Measurements from ENCODE around the gene PPIH.
"Not testable (repeated sequence)": the region's sequence is repeated elsewhere in the genome, so short reads cannot be mapped to it uniquely, and the experiment has no call there.

Gene PPIH

DNA sequence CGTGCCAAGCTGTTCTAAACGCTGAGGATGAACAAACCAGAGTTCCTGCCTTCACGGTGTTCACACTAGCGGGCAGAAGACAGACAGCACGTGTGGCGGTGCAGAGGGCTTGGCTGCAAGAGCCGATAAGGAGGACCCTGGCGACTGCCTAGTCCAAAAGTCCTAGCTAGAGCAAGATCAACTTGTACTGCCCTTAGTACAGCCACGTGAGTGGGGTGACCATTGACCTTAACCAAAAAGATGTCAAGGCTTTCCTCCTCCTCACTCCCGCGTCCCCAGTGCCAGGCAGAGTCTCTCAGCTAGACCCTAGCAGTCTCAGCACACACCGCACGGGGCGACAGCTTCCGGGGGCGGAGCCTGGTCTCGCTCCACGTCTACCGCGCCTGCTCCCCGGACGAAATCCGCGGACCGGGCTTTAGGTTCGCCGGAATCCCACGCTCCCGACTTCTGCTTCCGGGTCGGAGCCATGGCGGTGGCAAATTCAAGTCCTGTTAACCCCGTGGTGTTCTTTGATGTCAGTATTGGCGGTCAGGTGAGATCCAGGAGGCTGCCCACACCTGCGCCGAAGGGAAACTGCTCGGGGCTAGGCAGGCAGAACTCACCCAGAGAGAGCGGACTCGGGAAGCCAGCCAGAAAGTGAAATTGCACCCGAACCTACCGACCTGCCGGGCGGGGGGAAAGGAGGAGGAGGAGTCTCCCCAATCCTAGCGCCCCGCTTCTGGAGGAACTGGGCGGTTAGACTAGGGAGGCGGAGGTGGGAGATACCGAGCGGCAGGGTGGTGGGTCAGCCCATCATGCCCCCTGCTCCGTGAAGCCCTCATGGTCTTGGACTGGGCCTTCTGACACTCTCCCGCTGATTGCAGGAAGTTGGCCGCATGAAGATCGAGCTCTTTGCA, at the start of gene PPIH:
Gene PPIH (plus strand): TSS at position 443 of the 896 bp plus-strand sequence. CDS start 24 bp downstream, at position 467.
- Mint-ChIP-seq H3K27me3 (ENCODE audit: low read depth) (peaks cover 5% of the 10 kb centered on the region), H3K36me3 (ENCODE audit: low read depth) (peaks cover 18% of the 10 kb centered on the region), H3K4me1 (ENCODE audit: low read depth) (peaks cover 35% of the 10 kb centered on the region), H3K27ac (peak within 1 kb of the TSS; percentile 89), H3K4me3 (peak within 1 kb of the TSS; percentile 98), H3K9me3 (no peaks in the 10 kb centered on the region)

DNA sequence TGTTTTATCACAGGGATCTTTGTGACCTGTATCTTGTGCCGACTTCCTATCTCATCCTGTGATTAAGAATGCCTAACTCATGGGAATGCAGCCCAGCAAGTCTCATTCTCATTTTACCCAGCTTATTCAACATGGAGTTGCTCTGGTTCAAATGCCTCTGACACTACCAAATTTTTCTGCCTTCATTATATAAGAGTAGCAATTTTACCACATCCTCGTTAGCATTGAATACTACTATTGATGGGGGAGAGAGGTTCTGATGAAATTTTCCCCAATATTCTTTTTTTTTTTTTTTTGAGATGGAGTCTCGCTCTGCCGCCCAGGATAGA, 44.5 kb upstream of the PPIH start:
- Mint-ChIP-seq H3K9me3 (no peaks in the 10 kb centered on the region), H3K36me3 (ENCODE audit: low read depth) (no peaks in the 10 kb centered on the region)

DNA sequence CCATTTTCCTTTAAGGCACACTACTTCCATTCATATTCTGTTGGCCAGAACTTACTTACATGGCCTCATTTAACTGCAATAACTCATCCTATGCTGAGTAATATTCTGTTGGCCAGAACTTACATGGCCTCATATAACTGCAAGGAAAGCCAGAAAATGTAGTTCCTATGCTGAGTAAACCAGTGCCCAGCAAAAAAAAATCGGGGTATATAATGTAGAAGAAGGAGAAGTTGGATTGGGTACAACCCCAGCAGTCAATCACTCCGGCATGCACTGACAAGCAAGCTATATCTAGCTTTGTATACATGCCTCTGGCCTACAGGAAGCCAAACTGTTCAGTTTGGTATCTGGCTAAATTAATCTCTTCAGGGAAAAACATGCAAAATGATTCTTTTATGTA, 39.4 kb upstream of the PPIH start:
- Mint-ChIP-seq H3K4me1 (ENCODE audit: low read depth) (no peaks in the 10 kb centered on the region), H3K4me3 (no peak overlapping the region), H3K27ac (no peak overlapping the region)

More for the DNA sequence above, 44.5 kb upstream of the PPIH start:
- Mint-ChIP-seq H3K27me3 (ENCODE audit: low read depth) (peaks cover 6% of the 10 kb centered on the region), H3K27ac (no peak overlapping the region), H3K4me1 (ENCODE audit: low read depth) (no peaks in the 10 kb centered on the region), H3K4me3 (no peak overlapping the region)

DNA sequence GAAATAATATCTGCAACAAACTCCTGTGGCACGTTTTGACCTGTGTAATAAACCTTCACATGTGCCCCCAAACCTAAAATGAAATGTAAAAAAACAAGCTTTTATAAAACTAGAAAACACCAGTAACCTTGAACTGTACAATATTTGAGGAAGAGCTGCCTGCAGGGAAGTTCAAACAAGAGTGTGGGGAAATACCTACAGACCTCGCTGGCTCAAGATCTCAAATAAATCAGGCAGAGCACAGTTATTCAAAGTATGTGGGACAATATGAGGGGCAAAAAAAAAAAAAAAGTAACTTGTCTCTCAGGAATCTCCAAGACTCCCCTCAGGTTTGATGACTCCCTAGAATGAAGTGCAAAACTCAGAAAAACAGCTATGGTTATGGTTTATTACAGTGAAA, 37.9 kb upstream of the PPIH start:
- Mint-ChIP-seq H3K4me1 (ENCODE audit: low read depth) (no peaks in the 10 kb centered on the region), H3K9me3 (no peaks in the 10 kb centered on the region), H3K4me3 (no peak overlapping the region), H3K36me3 (ENCODE audit: low read depth) (no peaks in the 10 kb centered on the region), H3K27ac (no peak overlapping the region), H3K27me3 (ENCODE audit: low read depth) (peaks cover 24% of the 10 kb centered on the region)

More for the DNA sequence above, 39.4 kb upstream of the PPIH start:
- Mint-ChIP-seq H3K27me3 (ENCODE audit: low read depth) (peaks cover 11% of the 10 kb centered on the region), H3K9me3 (no peaks in the 10 kb centered on the region), H3K36me3 (ENCODE audit: low read depth) (no peaks in the 10 kb centered on the region)

DNA sequence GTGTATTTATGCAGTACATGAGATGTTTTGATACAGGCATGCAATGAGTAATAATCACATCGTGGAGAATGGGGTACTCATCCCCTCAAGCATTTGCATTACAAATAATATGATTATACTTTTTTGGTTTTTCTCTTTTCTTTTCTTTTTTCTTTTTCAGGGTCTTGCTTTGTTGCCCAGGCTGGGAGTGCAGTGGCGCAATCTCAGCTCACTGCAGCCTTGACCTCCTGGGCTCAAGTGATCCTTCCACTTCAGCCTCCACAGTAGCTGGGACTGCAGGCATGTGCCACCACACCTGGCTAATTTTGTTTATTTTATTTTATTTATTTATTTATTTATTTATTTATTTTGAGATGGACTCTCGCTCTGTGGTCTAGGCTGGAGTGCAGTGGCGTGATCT, 37.0 kb upstream of the PPIH start:
- H3K27ac Mint-ChIP-seq; H3K4me3 Mint-ChIP-seq; H3K36me3 Mint-ChIP-seq (ENCODE audit: low read depth); H3K9me3 Mint-ChIP-seq; H3K4me1 Mint-ChIP-seq (ENCODE audit: low read depth): not testable (repeated sequence)
- H3K27me3 Mint-ChIP-seq (ENCODE audit: low read depth), result peaks cover 29% of the 10 kb centered on the region

DNA sequence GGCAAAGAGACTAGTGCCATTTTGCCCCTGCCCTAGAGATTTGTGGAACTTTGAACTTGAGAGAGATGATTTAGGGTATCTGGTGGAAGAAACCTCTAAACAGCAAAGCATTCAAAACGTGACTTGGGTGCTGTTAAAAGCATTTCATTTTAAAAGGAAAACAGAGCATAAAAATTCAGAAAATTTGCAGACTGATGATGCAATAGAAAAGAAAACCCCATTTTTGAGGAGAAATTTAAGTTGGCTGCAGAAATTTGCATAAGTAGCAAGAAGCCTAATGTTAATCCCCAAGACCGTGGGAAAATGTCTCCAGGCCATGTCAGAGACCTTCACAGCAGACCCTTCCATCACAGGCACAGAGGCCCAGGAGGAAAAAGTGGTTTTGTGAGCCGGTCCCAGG, 31.0 kb upstream of the PPIH start:
- H3K36me3 Mint-ChIP-seq (ENCODE audit: low read depth), result not testable (repeated sequence)

DNA sequence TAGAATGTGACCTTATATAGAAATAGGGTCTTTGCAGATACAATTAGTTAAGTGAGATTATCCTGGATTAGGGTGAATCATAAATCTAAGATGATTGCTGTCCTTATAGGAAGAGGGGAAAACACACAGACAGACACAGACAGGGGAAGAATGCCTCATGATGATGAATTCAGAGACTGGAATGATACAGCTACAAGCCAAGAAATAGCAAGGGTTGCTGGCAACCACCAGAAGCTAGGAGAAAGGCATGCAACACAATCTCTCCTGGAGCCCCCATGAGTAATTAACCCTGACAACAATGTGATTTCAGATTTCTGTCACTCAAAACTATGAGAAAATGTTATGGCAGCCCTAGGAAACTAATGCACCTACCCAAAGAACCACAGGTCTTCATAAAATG, 19.1 kb upstream of the PPIH start:
- H3K9me3 Mint-ChIP-seq, result no peaks in the 10 kb centered on the region
- H3K27ac Mint-ChIP-seq, result no peak overlapping the region
- H3K36me3 Mint-ChIP-seq (ENCODE audit: low read depth), result no peaks in the 10 kb centered on the region
- H3K4me1 Mint-ChIP-seq (ENCODE audit: low read depth), result no peaks in the 10 kb centered on the region
- no peak overlapping the region for H3K4me3 Mint-ChIP-seq
- H3K27me3 Mint-ChIP-seq (ENCODE audit: low read depth), result peaks cover 8% of the 10 kb centered on the region

More for the DNA sequence above, 31.0 kb upstream of the PPIH start:
- not testable (repeated sequence) for H3K4me1 Mint-ChIP-seq (ENCODE audit: low read depth); H3K27ac Mint-ChIP-seq; H3K9me3 Mint-ChIP-seq; H3K4me3 Mint-ChIP-seq
- H3K27me3 Mint-ChIP-seq (ENCODE audit: low read depth), result peaks cover 27% of the 10 kb centered on the region

DNA sequence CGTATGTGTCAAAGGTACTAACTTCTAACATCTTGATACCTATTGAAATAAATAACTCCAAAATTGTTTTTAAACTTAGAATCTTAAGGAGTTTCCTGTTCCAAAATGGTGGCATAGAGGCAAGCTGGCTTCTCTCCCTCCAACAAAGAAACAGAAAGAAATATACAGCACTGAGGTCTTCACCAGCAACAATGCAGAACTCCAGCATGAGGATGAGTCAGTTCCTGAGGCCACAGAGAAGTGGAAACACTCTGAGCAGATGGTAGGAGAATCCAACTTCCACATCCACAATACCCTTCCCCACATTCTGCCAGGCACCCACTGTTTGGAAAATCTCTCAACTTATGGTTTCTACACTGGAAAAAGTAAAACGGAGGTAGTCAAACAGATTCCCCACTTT, 12.2 kb upstream of the PPIH start:
- peaks cover 7% of the 10 kb centered on the region for H3K9me3 Mint-ChIP-seq
- H3K27me3 Mint-ChIP-seq (ENCODE audit: low read depth), result peaks cover 19% of the 10 kb centered on the region
- no peak overlapping the region for H3K27ac Mint-ChIP-seq
- no peak overlapping the region for H3K4me3 Mint-ChIP-seq
- H3K4me1 Mint-ChIP-seq (ENCODE audit: low read depth), result no peaks in the 10 kb centered on the region
- H3K36me3 Mint-ChIP-seq (ENCODE audit: low read depth), result peaks cover 1% of the 10 kb centered on the region

DNA sequence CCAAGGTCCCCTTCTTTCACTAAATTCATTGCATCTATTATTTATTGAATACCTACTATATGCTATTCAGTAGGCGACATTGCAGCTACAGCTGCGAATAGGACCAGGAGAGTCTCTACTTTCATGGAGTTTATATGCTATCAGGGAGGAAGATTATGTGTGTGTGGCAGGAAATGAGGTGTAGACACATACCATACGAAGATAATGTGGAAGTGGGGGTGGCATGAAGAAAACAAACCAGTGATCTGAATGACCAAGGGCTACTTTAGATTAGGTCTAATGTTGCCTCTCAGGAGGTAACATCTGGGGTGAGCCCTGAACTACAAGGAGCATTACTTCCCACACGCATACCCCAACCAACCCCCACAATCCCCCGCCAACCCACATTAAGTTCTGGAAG, 1.0 kb upstream of the PPIH start:
- peaks cover 17% of the 10 kb centered on the region for H3K36me3 Mint-ChIP-seq (ENCODE audit: low read depth)
- H3K4me1 Mint-ChIP-seq (ENCODE audit: low read depth), result peaks cover 35% of the 10 kb centered on the region
- H3K9me3 Mint-ChIP-seq, result no peaks in the 10 kb centered on the region
- peaks cover 9% of the 10 kb centered on the region for H3K27me3 Mint-ChIP-seq (ENCODE audit: low read depth)
- H3K27ac Mint-ChIP-seq, result peak overlapping the region; percentile 76
- peak overlapping the region; percentile 98 for H3K4me3 Mint-ChIP-seq

DNA sequence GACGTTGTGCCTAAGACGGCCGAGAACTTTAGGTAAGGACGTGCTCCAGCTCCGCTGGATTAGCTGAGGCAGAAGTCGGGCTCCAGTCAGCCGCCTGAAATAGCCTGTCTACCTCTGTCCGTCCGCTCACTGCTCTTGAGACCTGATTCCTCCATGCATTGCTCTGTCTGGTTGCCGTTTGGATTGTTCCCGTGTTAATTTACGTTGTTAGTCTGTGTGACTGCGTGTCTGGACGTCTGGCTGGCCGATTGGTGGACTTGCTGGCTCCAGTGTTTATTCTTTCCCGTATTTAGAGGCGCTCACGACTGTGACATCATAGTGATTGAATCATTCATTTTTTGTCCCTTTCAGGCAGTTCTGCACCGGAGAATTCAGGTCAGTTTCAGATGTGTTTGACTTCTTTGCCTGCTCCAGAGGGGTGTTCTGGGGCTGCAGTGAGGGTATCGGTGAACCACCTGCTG, 684 bp downstream of the PPIH start:
- peak overlapping the region; percentile 89 for H3K27ac Mint-ChIP-seq
- H3K9me3 Mint-ChIP-seq, result no peaks in the 10 kb centered on the region
- peaks cover 22% of the 10 kb centered on the region for H3K36me3 Mint-ChIP-seq (ENCODE audit: low read depth)
- H3K4me1 Mint-ChIP-seq (ENCODE audit: low read depth), result peaks cover 35% of the 10 kb centered on the region
- H3K4me3 Mint-ChIP-seq, result peak overlapping the region; percentile 98
- no peaks in the 10 kb centered on the region for H3K27me3 Mint-ChIP-seq (ENCODE audit: low read depth)

DNA sequence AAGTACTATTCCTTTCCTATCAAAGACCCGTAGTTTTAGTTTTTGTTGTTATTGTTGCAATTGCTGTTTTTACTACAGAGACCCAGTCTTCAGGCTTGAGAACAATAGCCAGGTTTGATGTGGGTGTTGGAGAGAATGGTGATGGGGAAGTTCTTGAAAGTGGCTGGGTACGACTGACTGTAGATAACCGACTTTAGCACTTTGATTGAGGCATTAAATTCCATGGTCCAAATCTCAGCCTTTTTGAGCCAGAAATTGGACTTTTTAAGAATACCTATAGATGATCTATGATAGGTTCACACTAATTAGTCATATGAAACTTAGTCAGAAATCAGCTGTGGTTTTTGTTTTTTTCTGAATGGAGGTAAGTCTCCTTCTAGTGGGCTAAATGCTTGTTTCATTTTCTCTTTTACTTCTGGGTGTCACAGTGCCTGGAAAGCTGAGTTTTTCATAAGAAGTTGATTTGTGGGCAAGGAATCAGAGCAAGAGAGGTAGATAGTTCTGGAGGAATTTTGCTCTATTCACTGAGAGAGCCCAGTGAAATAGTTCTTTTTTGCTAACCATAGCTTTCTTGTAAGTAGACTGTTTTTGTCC, 2.8 kb downstream of the PPIH start:
- peak overlapping the region; percentile 91 for H3K27ac Mint-ChIP-seq
- peaks cover 35% of the 10 kb centered on the region for H3K4me1 Mint-ChIP-seq (ENCODE audit: low read depth)
- peaks cover 35% of the 10 kb centered on the region for H3K36me3 Mint-ChIP-seq (ENCODE audit: low read depth)
- peak overlapping the region; percentile 79 for H3K4me3 Mint-ChIP-seq
- H3K27me3 Mint-ChIP-seq (ENCODE audit: low read depth), result no peaks in the 10 kb centered on the region
- no peaks in the 10 kb centered on the region for H3K9me3 Mint-ChIP-seq

DNA sequence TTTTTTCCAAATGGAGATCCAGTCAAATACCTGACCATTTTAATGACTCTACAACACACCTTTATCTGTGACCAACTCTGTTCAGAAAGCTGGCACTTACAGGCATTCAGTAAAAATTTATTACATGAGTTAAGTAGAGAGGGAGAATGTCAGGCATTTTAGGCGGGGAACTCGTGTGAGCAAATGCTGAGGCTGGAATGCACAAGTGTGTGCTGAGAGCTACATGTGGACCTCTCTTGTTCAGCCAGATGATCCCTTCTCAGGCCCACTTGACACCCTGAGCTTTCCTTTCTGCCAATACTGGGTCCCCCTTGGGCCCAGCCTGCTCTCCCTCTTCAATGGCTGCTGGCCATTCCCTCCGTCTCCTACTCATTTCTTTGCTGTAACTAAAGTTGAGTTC, 11.7 kb downstream of the PPIH start:
- Mint-ChIP-seq H3K9me3 (no peaks in the 10 kb centered on the region), H3K27ac (no peak overlapping the region), H3K36me3 (ENCODE audit: low read depth) (peaks cover 49% of the 10 kb centered on the region)

DNA sequence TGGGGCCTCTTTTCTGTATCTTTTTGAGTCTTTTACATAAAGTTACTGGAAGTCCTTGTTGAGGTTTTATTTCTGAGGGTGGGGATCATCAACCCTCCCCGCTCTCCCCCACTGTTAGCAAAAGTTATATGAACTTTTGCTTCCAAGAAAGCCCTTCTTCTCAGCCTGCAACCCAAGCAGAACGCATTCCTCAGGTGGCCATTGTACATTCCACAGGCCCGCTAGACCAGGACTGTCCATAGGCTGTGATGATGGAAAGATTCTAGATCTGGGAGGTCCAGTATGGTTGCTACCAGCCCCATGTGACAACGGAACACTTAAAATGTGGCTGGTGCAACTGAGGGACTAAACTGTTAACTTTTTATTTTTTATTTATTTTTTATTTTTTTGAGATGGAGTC, 12.2 kb downstream of the PPIH start:
- Mint-ChIP-seq H3K4me3 (no peak overlapping the region), H3K27ac (no peak overlapping the region), H3K27me3 (ENCODE audit: low read depth) (no peaks in the 10 kb centered on the region), H3K36me3 (ENCODE audit: low read depth) (peaks cover 52% of the 10 kb centered on the region), H3K4me1 (ENCODE audit: low read depth) (peaks cover 1% of the 10 kb centered on the region), H3K9me3 (no peaks in the 10 kb centered on the region)

More for the DNA sequence above, 11.7 kb downstream of the PPIH start:
- H3K4me1 Mint-ChIP-seq (ENCODE audit: low read depth), result peaks cover 1% of the 10 kb centered on the region
- H3K4me3 Mint-ChIP-seq, result no peak overlapping the region
- no peaks in the 10 kb centered on the region for H3K27me3 Mint-ChIP-seq (ENCODE audit: low read depth)

DNA sequence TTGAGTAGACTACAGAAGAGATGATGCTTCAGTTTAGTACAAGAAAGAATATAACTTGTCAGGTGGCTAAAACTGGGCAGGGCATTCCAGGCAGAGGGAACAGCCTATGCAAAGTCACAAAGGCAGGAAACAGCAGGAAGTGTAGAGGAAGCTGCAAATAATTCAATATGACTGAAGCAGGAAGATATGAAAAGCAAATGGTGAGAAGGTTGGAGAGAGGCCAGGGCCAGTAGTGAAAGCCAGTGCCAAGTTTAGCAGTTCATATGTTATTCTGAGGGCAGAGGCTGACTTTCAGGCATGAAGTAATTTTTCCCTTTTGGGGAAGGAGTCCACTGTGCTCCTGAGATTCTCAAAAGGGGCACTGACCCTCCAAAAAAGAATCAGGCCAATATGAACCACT, 16.0 kb downstream of the PPIH start:
- Mint-ChIP-seq H3K9me3 (no peaks in the 10 kb centered on the region), H3K36me3 (ENCODE audit: low read depth) (peaks cover 38% of the 10 kb centered on the region), H3K27ac (no peak overlapping the region), H3K4me1 (ENCODE audit: low read depth) (peaks cover 1% of the 10 kb centered on the region), H3K4me3 (no peak overlapping the region), H3K27me3 (ENCODE audit: low read depth) (no peaks in the 10 kb centered on the region)

DNA sequence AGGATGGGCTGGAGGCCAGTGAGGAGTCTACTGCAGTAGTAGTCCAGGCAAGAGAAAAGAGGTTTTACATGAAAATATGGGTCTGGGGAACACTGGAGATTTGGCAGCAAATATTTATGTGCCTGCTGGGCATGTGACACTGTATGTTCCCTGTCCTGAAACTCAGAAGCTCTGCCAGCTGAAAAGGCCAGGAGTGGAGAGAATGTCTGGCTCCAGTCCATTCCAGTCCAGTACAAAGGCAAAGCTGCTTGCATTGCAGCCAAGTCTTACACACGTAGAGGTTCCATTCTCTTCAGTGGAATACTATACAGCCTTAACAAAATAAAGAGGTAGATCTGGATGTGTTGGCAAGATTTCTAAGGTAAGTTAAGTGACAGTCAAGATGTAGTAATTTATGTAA, 16.5 kb downstream of the PPIH start:
- Mint-ChIP-seq H3K4me1 (ENCODE audit: low read depth) (peaks cover 2% of the 10 kb centered on the region), H3K36me3 (ENCODE audit: low read depth) (peaks cover 36% of the 10 kb centered on the region), H3K4me3 (no peak overlapping the region), H3K27ac (no peak overlapping the region), H3K27me3 (ENCODE audit: low read depth) (no peaks in the 10 kb centered on the region), H3K9me3 (no peaks in the 10 kb centered on the region)
